OCI-LY7 (cell line): ENCODE results near the gene GYPC. TPM values are rescaled to one million over a fixed set of nuclear protein-coding genes. Genes with fewer than 3 reads are reported as not detected.

ENCODE experiments used
- BruUV-seq: library from RNA; stranded (reverse); fragments of 400-500 nt; replicated peaks from 2 replicates; lab custom pipeline; 2021; lab: Mats Ljungman, UMichigan
- CTCF ChIA-PET: fragments of 300-600 bp; sonication (Branson Sonifier 250); formaldehyde crosslinking; loops from one replicate; lab custom pipeline; 2022; ENCODE audit warnings: antibody characterized with exemption; ENCODE audit not compliant: unreplicated experiment; lab: Charles Lee
- POLR2A ChIA-PET: fragments of 300-600 bp; sonication (Branson Sonifier 250); formaldehyde crosslinking; loops from one replicate; lab custom pipeline; 2022; ENCODE audit warnings: antibody characterized with exemption; lab: Charles Lee
- DNase-seq: peaks from one replicate; pipeline ENCODE4 v3.0.0-alpha.2; 2015; ENCODE audit warnings: low spot score
- H2AFZ ChIP-seq: fragments of 200-600 bp; sonication (generic), shearing (Covaris generic); 2 replicates; pipeline ENCODE4 v1.6.1; 2014; ENCODE audit warnings: mild to moderate bottlenecking, antibody characterized with exemption, low read length, moderate library complexity
- H3K27ac ChIP-seq: fragments of 200-600 bp; sonication (generic); 2 replicates; pipeline ENCODE4 v1.5.1; 2014; ENCODE audit warnings: mixed run types, low read depth, mild to moderate bottlenecking, moderate library complexity, low read length, inconsistent platforms; ENCODE audit not compliant: poor library complexity, severe bottlenecking
- H3K36me3 ChIP-seq: fragments of 200-600 bp; sonication (generic); 2 replicates; pipeline ENCODE4 v1.6.1; 2014; ENCODE audit warnings: mild to moderate bottlenecking, antibody characterized with exemption, low read length, moderate library complexity, mixed read lengths; ENCODE audit not compliant: insufficient read depth
- H3K4me1 ChIP-seq: fragments of 200-600 bp; sonication (generic); 2 replicates; pipeline ENCODE4 v1.5.1; 2014; ENCODE audit warnings: mild to moderate bottlenecking, low read length; ENCODE audit not compliant: insufficient read depth, poor library complexity, severe bottlenecking
- H3K4me2 ChIP-seq: fragments of 200-600 bp; sonication (generic); 2 replicates; pipeline ENCODE4 v1.6.1; 2014; ENCODE audit warnings: mild to moderate bottlenecking, low read length
- H3K4me3 ChIP-seq: fragments of 200-600 bp; sonication (generic); 2 replicates; pipeline ENCODE4 v1.5.1; 2014; ENCODE audit warnings: mild to moderate bottlenecking, low read depth, low read length; ENCODE audit not compliant: poor library complexity, severe bottlenecking
- H3K79me2 ChIP-seq: fragments of 200-600 bp; sonication (generic); 2 replicates; pipeline ENCODE4 v1.6.1; 2016; ENCODE audit warnings: low read depth, mild to moderate bottlenecking, low read length, moderate library complexity, mixed read lengths; ENCODE audit not compliant: insufficient read depth
- H3K9me2 ChIP-seq: fragments of 200-600 bp; sonication (generic); 2 replicates; pipeline ENCODE4 v1.6.1; 2016; ENCODE audit warnings: mild to moderate bottlenecking, low read length, mixed read lengths; ENCODE audit not compliant: insufficient read depth
- H3K9me3 ChIP-seq: fragments of 200-600 bp; sonication (generic); 2 replicates; pipeline ENCODE4 v1.6.1; 2014; ENCODE audit warnings: mild to moderate bottlenecking, mixed run types, low read length, mixed read lengths
- H4K20me1 ChIP-seq: fragments of 200-600 bp; sonication (generic); 2 replicates; pipeline ENCODE4 v1.6.1; 2014; ENCODE audit warnings: mild to moderate bottlenecking, antibody characterized with exemption, low read length, moderate library complexity, mixed read lengths; ENCODE audit not compliant: insufficient read depth
- EZH2phosphoT487 ChIP-seq: fragments of 200-600 bp; sonication (generic); IDR thresholded peaks from 2 replicates; pipeline ENCODE4 v1.6.1; 2018; ENCODE audit warnings: low read depth, borderline replicate concordance, mild to moderate bottlenecking, mixed run types, antibody characterized with exemption, low read length, moderate library complexity, mixed read lengths
- intact Hi-C: fragments of 100-400 bp; cut with micrococcal nuclease; formaldehyde crosslinking; loops from one replicate; pipeline ENCODE4 v1.10.0; 2022; ENCODE audit not compliant: unreplicated experiment
- total RNA-seq, 2 experiments: library from RNA; depleted of rRNA in 1 of 2; stranded (reverse); fragments of >200 nt in 1 of 2; shearing (Covaris generic) in 1 of 2; gene quantifications; 2 replicates each; pipeline ENCODE4 v1.2.3, GENCODE V29; 2014 to 2022
- TF ChIP-seq, protein P1 (sequence below): fragments of 200-600 bp; sonication (generic); conservative IDR thresholded peaks from 2 replicates; pipeline ENCODE4 v1.5.1; 2014; ENCODE audit warnings: mild to moderate bottlenecking, antibody characterized with exemption, low read length, moderate library complexity, mixed read lengths

The GYPC gene
- total RNA-seq, 2 experiments from 2014 or later = 96.4 to 154 TPM

DNA sequence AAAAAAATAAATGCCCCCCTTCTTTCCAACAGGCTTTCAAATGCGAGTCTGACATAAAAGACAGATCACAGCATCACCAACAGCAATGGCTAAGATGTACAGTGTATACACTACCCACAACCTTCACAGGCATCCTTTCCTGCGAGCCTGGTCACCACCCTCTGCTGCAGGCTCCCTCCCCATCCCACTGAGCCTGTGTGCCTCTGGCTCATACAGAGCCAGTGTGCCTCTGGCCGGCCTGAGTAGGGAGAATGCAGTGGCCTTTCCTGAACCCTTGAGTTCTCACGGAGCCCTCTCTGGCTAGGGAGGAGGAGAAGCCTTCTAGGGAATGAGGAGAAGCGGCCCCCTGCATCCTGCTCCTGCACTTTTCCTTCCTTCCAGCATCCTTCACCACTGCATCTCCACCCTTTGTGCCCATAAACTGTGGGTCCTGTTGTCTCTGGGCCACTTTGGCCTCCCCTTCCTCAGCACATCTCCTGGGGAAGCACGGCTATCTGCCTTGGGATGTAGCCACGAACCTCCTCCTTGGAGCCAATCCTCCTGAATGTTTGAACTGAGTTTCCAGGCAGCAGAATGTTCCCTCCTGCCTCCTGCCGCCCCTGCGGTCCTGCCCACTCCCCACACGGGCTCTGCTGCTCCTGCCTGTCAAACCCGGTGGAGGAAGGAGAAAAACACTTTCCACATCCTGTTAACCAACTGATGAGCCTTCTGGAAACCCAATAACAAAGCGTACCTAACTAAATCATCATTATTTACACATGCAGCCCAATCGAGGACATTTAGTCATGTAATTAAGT lies 22.5 kb downstream of the GYPC start:
- H3K9me2 ChIP-seq = no peaks in the 10 kb centered on the region
- intact Hi-C loops = no loop called here
- no peak overlapping the region for H2AFZ ChIP-seq
- H4K20me1 ChIP-seq = no peaks in the 10 kb centered on the region
- peaks cover 21% of the 10 kb centered on the region; the same call in 1 of the 2 replicates for H3K9me3 ChIP-seq
- no peaks in the 10 kb centered on the region for H3K79me2 ChIP-seq
- H3K27ac ChIP-seq = no peak overlapping the region
- peaks cover 44% of the 10 kb centered on the region for H3K36me3 ChIP-seq
- H3K4me1 ChIP-seq = no peaks in the 10 kb centered on the region
- H3K4me2 ChIP-seq = no peak overlapping the region
- CTCF ChIA-PET = no interaction called here
- BruUV-seq = no TSS peak
- DNase-seq = no peak
- no peak overlapping the region for H3K4me3 ChIP-seq
- TF ChIP-seq EZH2phosphoT487 = no peak
- TF ChIP-seq, protein P1, sequence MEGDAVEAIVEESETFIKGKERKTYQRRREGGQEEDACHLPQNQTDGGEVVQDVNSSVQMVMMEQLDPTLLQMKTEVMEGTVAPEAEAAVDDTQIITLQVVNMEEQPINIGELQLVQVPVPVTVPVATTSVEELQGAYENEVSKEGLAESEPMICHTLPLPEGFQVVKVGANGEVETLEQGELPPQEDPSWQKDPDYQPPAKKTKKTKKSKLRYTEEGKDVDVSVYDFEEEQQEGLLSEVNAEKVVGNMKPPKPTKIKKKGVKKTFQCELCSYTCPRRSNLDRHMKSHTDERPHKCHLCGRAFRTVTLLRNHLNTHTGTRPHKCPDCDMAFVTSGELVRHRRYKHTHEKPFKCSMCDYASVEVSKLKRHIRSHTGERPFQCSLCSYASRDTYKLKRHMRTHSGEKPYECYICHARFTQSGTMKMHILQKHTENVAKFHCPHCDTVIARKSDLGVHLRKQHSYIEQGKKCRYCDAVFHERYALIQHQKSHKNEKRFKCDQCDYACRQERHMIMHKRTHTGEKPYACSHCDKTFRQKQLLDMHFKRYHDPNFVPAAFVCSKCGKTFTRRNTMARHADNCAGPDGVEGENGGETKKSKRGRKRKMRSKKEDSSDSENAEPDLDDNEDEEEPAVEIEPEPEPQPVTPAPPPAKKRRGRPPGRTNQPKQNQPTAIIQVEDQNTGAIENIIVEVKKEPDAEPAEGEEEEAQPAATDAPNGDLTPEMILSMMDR = no peak
- POLR2A ChIA-PET = no interaction called here

DNA sequence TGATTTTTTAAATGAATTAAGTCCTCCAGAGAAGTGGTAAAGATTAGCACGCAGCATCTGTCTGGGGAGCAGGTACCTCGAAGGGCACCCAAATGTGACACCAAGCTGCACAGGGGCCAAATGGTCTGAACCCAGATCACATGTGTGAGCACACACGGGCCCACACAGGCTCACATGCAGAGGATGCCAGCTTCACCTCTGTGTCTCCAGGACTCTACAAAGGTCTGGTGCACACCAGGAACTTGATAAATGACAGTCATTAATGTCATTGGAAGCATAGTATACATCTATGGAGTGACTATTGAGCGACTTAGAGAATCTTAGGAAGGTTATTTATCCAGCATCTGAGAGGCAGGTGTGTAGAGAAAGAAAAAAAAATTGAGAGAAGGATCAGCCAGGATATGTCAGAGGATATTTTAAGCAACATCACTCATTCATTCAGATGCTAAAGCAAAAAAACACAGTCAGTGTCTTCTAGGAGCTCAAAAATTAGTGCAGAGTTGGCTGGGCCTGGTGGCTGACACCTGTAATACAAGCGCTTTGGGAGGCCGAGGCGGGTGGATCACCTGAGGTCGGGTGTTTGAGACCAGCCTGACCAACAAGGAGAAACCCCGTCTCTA lies 23.2 kb downstream of the GYPC start:
- TF ChIP-seq, protein P1 = no peak
- TF ChIP-seq EZH2phosphoT487 = no peak
- Histone ChIP-seq H3K4me1 (no peaks in the 10 kb centered on the region), H2AFZ (no peak overlapping the region), H4K20me1 (no peaks in the 10 kb centered on the region), H3K4me2 (no peak overlapping the region), H3K4me3 (no peak overlapping the region), H3K36me3 (peaks cover 49% of the 10 kb centered on the region), H3K79me2 (no peaks in the 10 kb centered on the region), H3K9me3 (peaks cover 21% of the 10 kb centered on the region; the same call in 1 of the 2 replicates), H3K27ac (no peak overlapping the region), H3K9me2 (no peaks in the 10 kb centered on the region)
- CTCF ChIA-PET = interaction anchor here (0.6 kb wide), 1 partner anchor 42 kb away, joined by 3 read pairs; no protein-coding TSS in a partner anchor
- BruUV-seq = no TSS peak
- POLR2A ChIA-PET = interaction anchor here (0.7 kb wide), 1 partner anchor 14 kb away, joined by 3 read pairs; no protein-coding TSS in a partner anchor
- DNase-seq = no peak
- intact Hi-C loops = no loop called here

DNA sequence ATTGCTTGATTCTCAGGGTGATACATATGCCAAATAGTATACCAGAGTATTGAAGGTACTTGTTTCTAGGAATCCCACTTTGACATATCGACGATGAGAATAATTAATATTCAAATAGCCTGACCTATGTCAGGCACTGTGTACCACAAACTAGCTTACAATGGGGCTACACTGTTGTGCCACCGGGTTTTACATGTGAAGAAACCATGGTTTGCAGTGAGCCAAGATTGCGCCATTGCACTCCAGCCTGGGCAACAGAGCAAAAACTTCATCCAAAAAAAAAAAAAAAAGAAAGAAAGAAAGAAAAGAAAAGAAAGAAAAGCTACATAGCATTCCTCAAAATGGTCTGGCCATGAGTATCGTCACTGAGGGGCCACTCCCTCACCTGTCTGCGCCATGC lies 25.5 kb downstream of the GYPC start:
- TF ChIP-seq EZH2phosphoT487 = no peak
- TF ChIP-seq, protein P1 = no peak
- Histone ChIP-seq H3K36me3 (peaks cover 38% of the 10 kb centered on the region), H3K79me2 (no peaks in the 10 kb centered on the region), H2AFZ (no peak overlapping the region), H3K27ac (no peak overlapping the region), H4K20me1 (no peaks in the 10 kb centered on the region), H3K4me1 (peaks cover 18% of the 10 kb centered on the region), H3K9me3 (peaks cover under 1% of the 10 kb centered on the region; the same call in 1 of the 2 replicates), H3K4me3 (no peak overlapping the region), H3K9me2 (no peaks in the 10 kb centered on the region), H3K4me2 (no peak overlapping the region)
- ChIA-PET POLR2A (no interaction called here), CTCF (no interaction called here)
- intact Hi-C loops = no loop called here
- DNase-seq = no peak
- no TSS peak for BruUV-seq
